RPMI7951 (cell line): Measurements from ENCODE around the gene SNCA. TPM values are rescaled to one million over a fixed set of nuclear protein-coding genes. Genes with fewer than 3 reads are reported as not detected.

Source experiments
- DNase-seq: peaks from one replicate; pipeline ENCODE4 v3.0.0-alpha.2; 2012; ENCODE audit warnings: low read depth
- total RNA-seq: library from RNA; depleted of rRNA; stranded (reverse); fragments of >200 nt; shearing (Covaris generic); gene quantifications from 2 replicates; pipeline ENCODE4 v1.2.3, GENCODE V29; 2014; rRNA removed

Gene SNCA
- total RNA-seq, 1 experiment from 2014 or later = 0.60 TPM

- DNase-seq = no peak
Measured at GRCh38 chr4:89707467-89707866, 129.5 kb downstream of the SNCA start.

GRCh38 chr4:89704651-89705395, 132.1 kb downstream of the SNCA start:
- no peak for DNase-seq

GRCh38 chr4:89703829-89704590, 133.0 kb downstream of the SNCA start:
- no peak for DNase-seq

GRCh38 chr4:89700766-89701423, 136.1 kb downstream of the SNCA start:
- DNase-seq = no peak

GRCh38 chr4:89685690-89686089, 151.3 kb downstream of the SNCA start:
- no peak for DNase-seq

- no peak for DNase-seq
Measured at GRCh38 chr4:89685277-89685676, 151.7 kb downstream of the SNCA start.

GRCh38 chr4:89684536-89684935, 152.4 kb downstream of the SNCA start:
- no peak for DNase-seq

- no peak for DNase-seq
Measured at GRCh38 chr4:89682808-89683207, 154.2 kb downstream of the SNCA start.

- no peak for DNase-seq
Measured at GRCh38 chr4:89681671-89682070, 155.3 kb downstream of the SNCA start.

GRCh38 chr4:89681219-89681618, 155.7 kb downstream of the SNCA start:
- DNase-seq = no peak

- no peak for DNase-seq
Measured at GRCh38 chr4:89674876-89675459, 162.0 kb downstream of the SNCA start.

Other genes starting within 250 kb of the SNCA start
- not detected in 2 replicates for gene MMRN1, start 57.7 kb upstream of the SNCA start, total RNA-seq